ENCODE measurements around the gene PRKAA2. TPM values are rescaled to one million over a fixed set of nuclear protein-coding genes. Genes with fewer than 3 reads are reported as not detected.
A peak's percentile ranks its signal among the peaks of the same experiment; 100 is the strongest.

The PRKAA2 gene
- total RNA-seq, 2 donors from 2014 or later: 0.19 TPM; not detected in 1

GRCh38 chr1:56671085-56671484 lies 26.0 kb downstream of the PRKAA2 start:
- H3K4me1 Mint-ChIP-seq: no peaks in the 10 kb centered on the region
- no peaks in the 10 kb centered on the region for H3K36me3 Mint-ChIP-seq (ENCODE audit: low read depth)
- no peak overlapping the region for H3K27ac Mint-ChIP-seq
- H3K4me3 Mint-ChIP-seq: no peak overlapping the region
- H3K9me3 Mint-ChIP-seq: no peaks in the 10 kb centered on the region
- ATAC-seq (replicated peaks): no peak
- peaks cover 30% of the 10 kb centered on the region for H3K27me3 Mint-ChIP-seq

GRCh38 chr1:56671542-56671941 lies 26.4 kb downstream of the PRKAA2 start:
- Mint-ChIP-seq H3K9me3 (no peaks in the 10 kb centered on the region), H3K27ac (no peak overlapping the region), H3K4me3 (no peak overlapping the region), H3K27me3 (peaks cover 27% of the 10 kb centered on the region), H3K36me3 (ENCODE audit: low read depth) (no peaks in the 10 kb centered on the region), H3K4me1 (no peaks in the 10 kb centered on the region)
- no peak for ATAC-seq (replicated peaks)

GRCh38 chr1:56672579-56672978 lies 27.5 kb downstream of the PRKAA2 start:
- Mint-ChIP-seq H3K27ac (no peak overlapping the region), H3K27me3 (peaks cover 21% of the 10 kb centered on the region), H3K4me1 (no peaks in the 10 kb centered on the region), H3K9me3 (no peaks in the 10 kb centered on the region), H3K4me3 (no peak overlapping the region), H3K36me3 (ENCODE audit: low read depth) (no peaks in the 10 kb centered on the region)
- no peak for ATAC-seq (replicated peaks)

- Mint-ChIP-seq H3K27me3 (peaks cover 20% of the 10 kb centered on the region), H3K4me1 (no peaks in the 10 kb centered on the region), H3K36me3 (ENCODE audit: low read depth) (no peaks in the 10 kb centered on the region), H3K4me3 (no peak overlapping the region), H3K27ac (no peak overlapping the region), H3K9me3 (no peaks in the 10 kb centered on the region)
- ATAC-seq (replicated peaks): no peak
Measured at GRCh38 chr1:56675763-56676162, 30.6 kb downstream of the PRKAA2 start.

- H3K36me3 Mint-ChIP-seq (ENCODE audit: low read depth): no peaks in the 10 kb centered on the region
- no peak overlapping the region for H3K27ac Mint-ChIP-seq
- ATAC-seq (replicated peaks): no peak
- H3K27me3 Mint-ChIP-seq: peaks cover 17% of the 10 kb centered on the region
- H3K9me3 Mint-ChIP-seq: no peaks in the 10 kb centered on the region
- no peaks in the 10 kb centered on the region for H3K4me1 Mint-ChIP-seq
- no peak overlapping the region for H3K4me3 Mint-ChIP-seq
Measured at GRCh38 chr1:56676571-56677035, 31.5 kb downstream of the PRKAA2 start.

GRCh38 chr1:56683569-56683968 lies 38.5 kb downstream of the PRKAA2 start:
- H3K4me1 Mint-ChIP-seq: no peaks in the 10 kb centered on the region
- no peak overlapping the region for H3K4me3 Mint-ChIP-seq
- no peak overlapping the region for H3K27ac Mint-ChIP-seq
- ATAC-seq (replicated peaks): no peak
- peaks cover 8% of the 10 kb centered on the region for H3K27me3 Mint-ChIP-seq
- no peaks in the 10 kb centered on the region for H3K9me3 Mint-ChIP-seq
- no peaks in the 10 kb centered on the region for H3K36me3 Mint-ChIP-seq (ENCODE audit: low read depth)

- no peaks in the 10 kb centered on the region for H3K9me3 Mint-ChIP-seq
- no peak for ATAC-seq (replicated peaks)
- no peaks in the 10 kb centered on the region for H3K4me1 Mint-ChIP-seq
- no peak overlapping the region for H3K27ac Mint-ChIP-seq
- H3K36me3 Mint-ChIP-seq (ENCODE audit: low read depth): no peaks in the 10 kb centered on the region
- no peak overlapping the region for H3K4me3 Mint-ChIP-seq
- H3K27me3 Mint-ChIP-seq: peaks cover 3% of the 10 kb centered on the region
Measured at GRCh38 chr1:56686169-56686568, 41.1 kb downstream of the PRKAA2 start.

- Mint-ChIP-seq H3K4me1 (no peaks in the 10 kb centered on the region), H3K27me3 (peaks cover 3% of the 10 kb centered on the region), H3K27ac (no peak overlapping the region), H3K9me3 (no peaks in the 10 kb centered on the region), H3K4me3 (no peak overlapping the region), H3K36me3 (ENCODE audit: low read depth) (no peaks in the 10 kb centered on the region)
- ATAC-seq (replicated peaks): peak; percentile 100
Measured at GRCh38 chr1:56688522-56689026, 43.5 kb downstream of the PRKAA2 start.

- peaks cover 11% of the 10 kb centered on the region for H3K27me3 Mint-ChIP-seq
- H3K4me3 Mint-ChIP-seq: no peak overlapping the region
- H3K36me3 Mint-ChIP-seq (ENCODE audit: low read depth): no peaks in the 10 kb centered on the region
- H3K9me3 Mint-ChIP-seq: no peaks in the 10 kb centered on the region
- no peaks in the 10 kb centered on the region for H3K4me1 Mint-ChIP-seq
- H3K27ac Mint-ChIP-seq: no peak overlapping the region
- ATAC-seq (replicated peaks): peak; percentile 50
Measured at GRCh38 chr1:56696663-56697062, 51.5 kb downstream of the PRKAA2 start.

GRCh38 chr1:56703747-56704146 lies 58.6 kb downstream of the PRKAA2 start:
- no peak for ATAC-seq (replicated peaks)
- Mint-ChIP-seq H3K27me3 (peaks cover 25% of the 10 kb centered on the region), H3K9me3 (peaks cover 4% of the 10 kb centered on the region), H3K27ac (no peak overlapping the region), H3K4me3 (no peak overlapping the region), H3K36me3 (ENCODE audit: low read depth) (no peaks in the 10 kb centered on the region), H3K4me1 (no peaks in the 10 kb centered on the region)

GRCh38 chr1:56707379-56707778 lies 62.3 kb downstream of the PRKAA2 start:
- no peak for ATAC-seq (replicated peaks)
- peaks cover 23% of the 10 kb centered on the region for H3K27me3 Mint-ChIP-seq
- no peaks in the 10 kb centered on the region for H3K36me3 Mint-ChIP-seq (ENCODE audit: low read depth)
- no peaks in the 10 kb centered on the region for H3K4me1 Mint-ChIP-seq
- no peak overlapping the region for H3K27ac Mint-ChIP-seq
- no peak overlapping the region for H3K4me3 Mint-ChIP-seq
- H3K9me3 Mint-ChIP-seq: peaks cover 3% of the 10 kb centered on the region

GRCh38 chr1:56709269-56709880 lies 64.3 kb downstream of the PRKAA2 start:
- peak; percentile 48 for ATAC-seq (replicated peaks)
- peaks cover 20% of the 10 kb centered on the region for H3K27me3 Mint-ChIP-seq
- H3K9me3 Mint-ChIP-seq: no peaks in the 10 kb centered on the region
- no peak overlapping the region for H3K27ac Mint-ChIP-seq
- no peaks in the 10 kb centered on the region for H3K36me3 Mint-ChIP-seq (ENCODE audit: low read depth)
- H3K4me1 Mint-ChIP-seq: no peaks in the 10 kb centered on the region
- no peak overlapping the region for H3K4me3 Mint-ChIP-seq

- H3K36me3 Mint-ChIP-seq (ENCODE audit: low read depth): no peaks in the 10 kb centered on the region
- peaks cover 20% of the 10 kb centered on the region for H3K27me3 Mint-ChIP-seq
- no peak overlapping the region for H3K4me3 Mint-ChIP-seq
- H3K4me1 Mint-ChIP-seq: no peaks in the 10 kb centered on the region
- no peaks in the 10 kb centered on the region for H3K9me3 Mint-ChIP-seq
- no peak for ATAC-seq (replicated peaks)
- H3K27ac Mint-ChIP-seq: no peak overlapping the region
Measured at GRCh38 chr1:56709995-56710394, 64.9 kb downstream of the PRKAA2 start.

GRCh38 chr1:56710646-56711045 lies 65.5 kb downstream of the PRKAA2 start:
- H3K27ac Mint-ChIP-seq: no peak overlapping the region
- H3K4me3 Mint-ChIP-seq: no peak overlapping the region
- no peaks in the 10 kb centered on the region for H3K36me3 Mint-ChIP-seq (ENCODE audit: low read depth)
- no peaks in the 10 kb centered on the region for H3K4me1 Mint-ChIP-seq
- peaks cover 20% of the 10 kb centered on the region for H3K27me3 Mint-ChIP-seq
- H3K9me3 Mint-ChIP-seq: no peaks in the 10 kb centered on the region
- ATAC-seq (replicated peaks): peak; percentile 43

- ATAC-seq (replicated peaks): no peak
- Mint-ChIP-seq H3K9me3 (no peaks in the 10 kb centered on the region), H3K27ac (no peak overlapping the region), H3K4me3 (no peak overlapping the region), H3K27me3 (peaks cover 11% of the 10 kb centered on the region), H3K4me1 (no peaks in the 10 kb centered on the region), H3K36me3 (ENCODE audit: low read depth) (no peaks in the 10 kb centered on the region)
Measured at GRCh38 chr1:56712150-56712549, 67.0 kb downstream of the PRKAA2 start.

Data from activated T-helper 17 cell treated with anti-CD3 and anti-CD28 coated beads, Interleukin-2, amount 50 U/mL, for 72 hours (primary cell).